Body of pancreas (tissue), 4 donors: Measurements from ENCODE around the gene CHTOP.

Experiments used
- POLR2A ChIP-seq, 3 donors: fragments of 450-650 bp; IDR thresholded peaks; one replicate each; pipeline ENCODE4 v1.6.1; 2016; ENCODE audit warnings: antibody characterized with exemption in 3 of 3, mild to moderate bottlenecking in 2 of 3
- TF ChIP-seq, protein P1 (sequence below), 7 experiments: fragments of 450-650 bp in 4 of 7; fragments of 200-600 bp in 3 of 7; sonication (generic) in 3 of 7; IDR thresholded peaks; one replicate each; pipeline ENCODE4 v1.5.1; 2016 to 2019; ENCODE audit warnings: antibody characterized with exemption in 7 of 7

- TF ChIP-seq, protein P1, sequence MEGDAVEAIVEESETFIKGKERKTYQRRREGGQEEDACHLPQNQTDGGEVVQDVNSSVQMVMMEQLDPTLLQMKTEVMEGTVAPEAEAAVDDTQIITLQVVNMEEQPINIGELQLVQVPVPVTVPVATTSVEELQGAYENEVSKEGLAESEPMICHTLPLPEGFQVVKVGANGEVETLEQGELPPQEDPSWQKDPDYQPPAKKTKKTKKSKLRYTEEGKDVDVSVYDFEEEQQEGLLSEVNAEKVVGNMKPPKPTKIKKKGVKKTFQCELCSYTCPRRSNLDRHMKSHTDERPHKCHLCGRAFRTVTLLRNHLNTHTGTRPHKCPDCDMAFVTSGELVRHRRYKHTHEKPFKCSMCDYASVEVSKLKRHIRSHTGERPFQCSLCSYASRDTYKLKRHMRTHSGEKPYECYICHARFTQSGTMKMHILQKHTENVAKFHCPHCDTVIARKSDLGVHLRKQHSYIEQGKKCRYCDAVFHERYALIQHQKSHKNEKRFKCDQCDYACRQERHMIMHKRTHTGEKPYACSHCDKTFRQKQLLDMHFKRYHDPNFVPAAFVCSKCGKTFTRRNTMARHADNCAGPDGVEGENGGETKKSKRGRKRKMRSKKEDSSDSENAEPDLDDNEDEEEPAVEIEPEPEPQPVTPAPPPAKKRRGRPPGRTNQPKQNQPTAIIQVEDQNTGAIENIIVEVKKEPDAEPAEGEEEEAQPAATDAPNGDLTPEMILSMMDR (IDR thresholded peaks at IDR 0.05) = no peak
- TF ChIP-seq POLR2A (IDR thresholded peaks at IDR 0.05) = no peak
Observed at GRCh38 chr1:153610334-153610733, 23.5 kb upstream of the CHTOP start.
